Lower leg skin (tissue), 3 donors: ENCODE results near the gene MYO1C.

Experiments
- CTCF ChIP-seq, 3 donors: fragments of 450-650 bp; IDR thresholded peaks; one replicate each; pipeline ENCODE4 v1.5.1; 2016; ENCODE audit warnings: antibody characterized with exemption in 3 of 3, mild to moderate bottlenecking in 3 of 3, moderate library complexity in 2 of 3
- POLR2A ChIP-seq, 2 donors: fragments of 450-650 bp; IDR thresholded peaks; one replicate each; pipeline ENCODE4 v1.6.1; 2016 to 2017; ENCODE audit warnings: antibody characterized with exemption in 2 of 2, mild to moderate bottlenecking in 1 of 2, moderate library complexity in 1 of 2

DNA sequence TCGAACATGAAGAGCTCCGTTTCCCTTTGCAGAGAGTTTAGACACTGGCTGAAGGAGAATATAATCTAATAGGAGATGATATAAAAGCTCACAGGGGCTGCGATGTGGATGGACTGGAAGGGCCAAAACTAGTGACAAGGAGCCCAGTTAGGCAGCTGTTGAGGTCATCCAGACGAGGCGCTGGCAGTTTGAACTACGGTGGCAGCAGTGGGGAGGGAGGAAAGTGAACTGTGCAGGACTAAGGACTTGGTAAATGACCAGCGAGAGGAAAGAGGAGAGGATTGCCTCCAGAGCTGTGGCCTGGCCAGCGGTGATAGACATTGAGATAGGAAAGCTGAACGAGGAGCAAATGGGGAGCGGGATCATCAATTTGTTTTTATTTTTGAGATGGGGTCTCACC lies 77.9 kb downstream of the MYO1C start:
- TF ChIP-seq CTCF (IDR thresholded peaks at IDR 0.05): no peak
- TF ChIP-seq POLR2A (IDR thresholded peaks at IDR 0.05): no peak
